Measurements from ENCODE around the gene ARHGAP18.

GRCh38 chr6:129672881-129673631, 36.9 kb downstream of the ARHGAP18 start:
- no peak for TF ChIP-seq CTCF (IDR thresholded peaks at IDR 0.05)
- peak; percentile 35; the same call in 1 of the 2 replicates for TF ChIP-seq POLR2AphosphoS5 (IDR thresholded peaks at IDR 0.05; ENCODE audit: low read depth, low read length)
- TF ChIP-seq RAD21 (IDR thresholded peaks at IDR 0.05; ENCODE audit: low read length), result no peak
- peak; percentile 85; the same call in 1 of the 2 replicates for TF ChIP-seq FOXM1 (IDR thresholded peaks at IDR 0.05; ENCODE audit: low read depth)
- TF ChIP-seq CHD2 (IDR thresholded peaks at IDR 0.05; ENCODE audit: low read length, partially characterized antibody), result no peak
- no peak for TF ChIP-seq EZH2phosphoT487 (IDR thresholded peaks at IDR 0.05; ENCODE audit: borderline replicate concordance, low read depth)

Data from SK-N-SH (cell line).